MCF 10A (cell line): ENCODE results near the gene TMC8. TPM values are rescaled to one million over a fixed set of nuclear protein-coding genes. Genes with fewer than 3 reads are reported as not detected.

ENCODE experiments used
- BruUV-seq: library from RNA; stranded (reverse); fragments of 400-500 nt; replicated peaks from 2 replicates; lab custom pipeline; 2021; lab: Mats Ljungman, UMichigan
- CTCF ChIA-PET: fragments of 300-600 bp; sonication (Branson Sonifier 250); formaldehyde crosslinking; extraction: SDS; loops from one replicate; lab custom pipeline; 2021; ENCODE audit warnings: antibody characterized with exemption, inconsistent platforms; lab: Yijun Ruan, JAX
- POLR2A ChIA-PET: fragments of 300-600, 350-650 bp; sonication (Branson Sonifier 250); formaldehyde crosslinking; extraction: SDS; loops from one replicate; lab custom pipeline; 2020; ENCODE audit warnings: antibody characterized with exemption, inconsistent platforms; lab: Yijun Ruan, JAX
- DNase-seq: peaks from one replicate; pipeline ENCODE4 v3.0.0-alpha.2; 2018; ENCODE audit not compliant: unreplicated experiment
- H3K27ac Mint-ChIP-seq: one replicate; pipeline ENCODE4 v1.8.0; 2022; ENCODE audit warnings: mild to moderate bottlenecking, low read depth, mixed read lengths; ENCODE audit not compliant: unreplicated experiment
- H3K27me3 Mint-ChIP-seq: one replicate; pipeline ENCODE4 v1.8.0; 2022; ENCODE audit warnings: mixed read lengths; ENCODE audit not compliant: insufficient read depth, unreplicated experiment
- H3K36me3 Mint-ChIP-seq: one replicate; pipeline ENCODE4 v1.8.0; 2022; ENCODE audit warnings: mild to moderate bottlenecking, moderate library complexity, mixed read lengths; ENCODE audit not compliant: insufficient read depth, unreplicated experiment
- H3K4me1 Mint-ChIP-seq: one replicate; pipeline ENCODE4 v1.8.0; 2022; ENCODE audit warnings: mixed read lengths; ENCODE audit not compliant: insufficient read depth, unreplicated experiment
- H3K4me3 Mint-ChIP-seq: one replicate; pipeline ENCODE4 v1.8.0; 2022; ENCODE audit warnings: mild to moderate bottlenecking, moderate library complexity, mixed read lengths; ENCODE audit not compliant: unreplicated experiment
- H3K9me3 Mint-ChIP-seq: one replicate; pipeline ENCODE4 v1.8.0; 2022; ENCODE audit warnings: mixed read lengths; ENCODE audit not compliant: unreplicated experiment
- intact Hi-C: fragments of 100-400 bp; cut with micrococcal nuclease; formaldehyde crosslinking; loops from 2 replicates; pipeline ENCODE4 v1.14.1; 2022
- total RNA-seq: library from RNA; stranded (reverse); gene quantifications from 2 replicates; pipeline ENCODE4 v1.2.3, GENCODE V29; 2022
- TF ChIP-seq, protein P1 (sequence below): fragments of 200-600 bp; IDR thresholded peaks from one replicate; pipeline ENCODE4 v1.8.0; 2022; ENCODE audit warnings: antibody characterized with exemption, mild to moderate bottlenecking; ENCODE audit not compliant: unreplicated experiment

TMC8 gene
- total RNA-seq, 1 experiment from 2014 or later, result not detected

DNA sequence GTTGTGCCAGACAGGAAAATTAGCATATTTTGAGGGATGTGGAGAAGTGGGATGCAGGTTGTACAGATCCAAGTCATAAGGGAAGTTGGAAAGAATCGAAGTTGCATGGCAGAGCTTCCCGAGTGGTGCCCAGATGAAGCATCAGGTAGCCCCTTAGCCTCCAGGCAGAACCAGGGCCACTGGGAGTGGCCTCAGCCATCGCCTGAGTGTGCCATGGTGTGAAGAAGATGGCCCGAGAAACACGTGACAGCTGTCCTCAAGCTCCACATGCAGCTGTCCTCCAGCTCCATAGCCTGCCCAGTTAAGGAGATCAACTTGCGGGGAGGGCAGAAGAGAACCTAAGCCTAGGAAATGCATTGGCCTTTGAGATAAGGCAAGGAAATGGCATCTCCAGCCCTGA lies 35.5 kb upstream of the TMC8 start:
- ChIA-PET CTCF (no interaction called here), POLR2A (interaction anchor here (0.8 kb wide), 1 partner anchor 14 kb away, joined by 3 read pairs; no protein-coding TSS in a partner anchor)
- H3K4me3 Mint-ChIP-seq, result no peak overlapping the region
- intact Hi-C loops, result no loop called here
- H3K27me3 Mint-ChIP-seq, result no peaks in the 10 kb centered on the region
- no peak for DNase-seq
- H3K9me3 Mint-ChIP-seq, result no peaks in the 10 kb centered on the region
- TF ChIP-seq, protein P1, sequence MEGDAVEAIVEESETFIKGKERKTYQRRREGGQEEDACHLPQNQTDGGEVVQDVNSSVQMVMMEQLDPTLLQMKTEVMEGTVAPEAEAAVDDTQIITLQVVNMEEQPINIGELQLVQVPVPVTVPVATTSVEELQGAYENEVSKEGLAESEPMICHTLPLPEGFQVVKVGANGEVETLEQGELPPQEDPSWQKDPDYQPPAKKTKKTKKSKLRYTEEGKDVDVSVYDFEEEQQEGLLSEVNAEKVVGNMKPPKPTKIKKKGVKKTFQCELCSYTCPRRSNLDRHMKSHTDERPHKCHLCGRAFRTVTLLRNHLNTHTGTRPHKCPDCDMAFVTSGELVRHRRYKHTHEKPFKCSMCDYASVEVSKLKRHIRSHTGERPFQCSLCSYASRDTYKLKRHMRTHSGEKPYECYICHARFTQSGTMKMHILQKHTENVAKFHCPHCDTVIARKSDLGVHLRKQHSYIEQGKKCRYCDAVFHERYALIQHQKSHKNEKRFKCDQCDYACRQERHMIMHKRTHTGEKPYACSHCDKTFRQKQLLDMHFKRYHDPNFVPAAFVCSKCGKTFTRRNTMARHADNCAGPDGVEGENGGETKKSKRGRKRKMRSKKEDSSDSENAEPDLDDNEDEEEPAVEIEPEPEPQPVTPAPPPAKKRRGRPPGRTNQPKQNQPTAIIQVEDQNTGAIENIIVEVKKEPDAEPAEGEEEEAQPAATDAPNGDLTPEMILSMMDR, result no peak
- H3K27ac Mint-ChIP-seq, result no peak overlapping the region
- H3K4me1 Mint-ChIP-seq, result no peaks in the 10 kb centered on the region
- no TSS peak for BruUV-seq
- peaks cover 64% of the 10 kb centered on the region for H3K36me3 Mint-ChIP-seq

DNA sequence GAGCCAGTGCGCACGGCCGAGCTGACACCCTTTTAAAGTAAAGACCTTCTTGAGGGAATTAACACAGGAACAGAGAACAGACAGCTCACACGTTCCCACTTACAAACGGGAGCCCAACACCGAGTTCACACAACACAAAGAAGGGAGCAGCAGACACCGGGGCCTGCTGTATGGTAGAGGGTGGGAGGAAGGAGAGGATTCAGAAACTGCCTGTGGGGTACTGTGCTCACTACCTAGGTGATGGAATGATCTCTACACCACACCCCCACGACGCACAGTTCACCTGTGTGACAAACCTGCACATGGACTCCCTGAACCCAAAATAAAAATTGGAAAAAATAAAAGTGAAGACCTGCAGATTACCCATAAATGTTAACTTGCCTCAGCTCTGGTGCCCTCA lies 34.5 kb upstream of the TMC8 start:
- Mint-ChIP-seq H3K4me3 (no peak overlapping the region), H3K9me3 (no peaks in the 10 kb centered on the region), H3K27me3 (no peaks in the 10 kb centered on the region), H3K4me1 (no peaks in the 10 kb centered on the region), H3K36me3 (peaks cover 66% of the 10 kb centered on the region), H3K27ac (no peak overlapping the region)
- intact Hi-C loops, result no loop called here
- BruUV-seq, result no TSS peak
- DNase-seq, result no peak
- POLR2A ChIA-PET, result no interaction called here
- CTCF ChIA-PET, result interaction anchor here (0.9 to 1.2 kb wide), 2 partner anchors 11 to 90 kb away, joined by 3 to 6 read pairs; no protein-coding TSS in a partner anchor
- TF ChIP-seq, protein P1, result no peak

DNA sequence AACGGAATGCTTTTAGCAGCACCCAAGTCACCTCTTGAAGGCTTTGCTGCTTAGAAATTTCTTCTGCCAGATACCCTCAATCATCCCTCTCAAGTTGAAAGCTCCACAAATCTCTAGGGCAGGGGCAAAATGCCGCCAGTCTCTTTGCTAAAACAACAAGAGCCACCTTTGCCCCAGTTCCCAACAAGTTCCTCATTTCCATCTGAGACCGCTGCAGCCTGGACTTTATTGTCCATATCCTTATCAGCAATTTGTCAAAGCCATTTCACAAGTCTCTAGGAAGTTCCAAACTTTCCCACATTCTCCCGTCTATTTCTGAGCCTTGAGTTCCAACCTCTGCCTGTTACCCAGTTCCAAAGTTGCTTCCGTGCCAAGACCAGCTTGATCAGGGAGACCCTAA lies 29.5 kb upstream of the TMC8 start:
- H3K4me3 Mint-ChIP-seq, result no peak overlapping the region
- no peaks in the 10 kb centered on the region for H3K27me3 Mint-ChIP-seq
- ChIA-PET CTCF (interaction anchor here (1.0 kb wide), 1 partner anchor 16 kb away, joined by 5 read pairs; no protein-coding TSS in a partner anchor), POLR2A (no interaction called here)
- no peaks in the 10 kb centered on the region for H3K9me3 Mint-ChIP-seq
- H3K36me3 Mint-ChIP-seq, result peaks cover 47% of the 10 kb centered on the region
- no peak overlapping the region for H3K27ac Mint-ChIP-seq
- intact Hi-C loops, result no loop called here
- no peak for DNase-seq
- no TSS peak for BruUV-seq
- no peaks in the 10 kb centered on the region for H3K4me1 Mint-ChIP-seq
- TF ChIP-seq, protein P1, result no peak

DNA sequence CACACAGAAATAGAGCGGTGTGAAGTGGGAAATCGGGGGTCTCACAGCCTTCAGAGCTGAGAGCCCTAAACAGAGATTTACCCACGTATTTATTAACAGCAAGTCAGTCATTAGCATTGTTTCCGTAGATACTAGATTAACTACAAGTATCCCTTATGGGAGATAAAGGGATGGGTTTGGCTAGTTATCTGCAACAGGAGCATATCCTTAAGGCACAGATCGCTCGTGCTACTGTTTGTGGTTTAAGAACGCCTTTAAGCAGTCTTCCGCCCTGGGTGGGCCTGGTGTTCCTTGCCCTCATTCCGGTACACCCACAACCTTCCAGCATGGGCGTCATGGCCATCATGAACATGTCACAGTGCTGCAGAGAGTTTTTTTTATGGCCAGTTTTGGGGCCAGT lies 29.0 kb upstream of the TMC8 start:
- no TSS peak for BruUV-seq
- Mint-ChIP-seq H3K27me3 (no peaks in the 10 kb centered on the region), H3K4me1 (no peaks in the 10 kb centered on the region), H3K27ac (no peak overlapping the region), H3K4me3 (no peak overlapping the region), H3K9me3 (no peaks in the 10 kb centered on the region), H3K36me3 (peaks cover 42% of the 10 kb centered on the region)
- POLR2A ChIA-PET, result no interaction called here
- TF ChIP-seq, protein P1, result no peak
- intact Hi-C loops, result no loop called here
- CTCF ChIA-PET, result interaction anchor here (0.6 kb wide), 1 partner anchor 63 kb away, joined by 3 read pairs; no protein-coding TSS in a partner anchor
- DNase-seq, result no peak
